ENCODE measurements around the gene ARNT2. TPM values are rescaled to one million over a fixed set of nuclear protein-coding genes. Genes with fewer than 3 reads are reported as not detected.

The ARNT2 gene
- total RNA-seq, 1 experiment from 2014 or later, result 7.0 TPM

DNA sequence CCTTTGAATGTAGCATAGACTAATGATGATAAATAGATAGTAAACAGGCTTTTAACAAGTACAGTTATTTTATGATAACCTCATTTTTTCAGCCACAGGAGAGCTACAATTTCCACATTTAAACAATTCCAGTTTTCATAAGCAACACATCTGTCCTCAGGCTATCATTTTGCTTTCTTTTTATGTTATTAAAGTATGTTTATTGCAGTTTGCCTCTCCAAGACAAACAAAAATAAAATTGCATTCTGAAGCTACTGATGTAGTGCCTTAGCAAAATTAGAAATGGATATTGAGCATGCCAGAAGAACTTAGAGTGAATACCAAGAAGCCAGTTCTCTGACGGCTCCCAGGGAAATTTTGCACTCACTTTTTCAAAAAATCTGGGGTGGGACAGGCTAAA, 150.4 kb downstream of the ARNT2 start:
- DNase-seq (ENCODE audit: low spot score), result no peak
- Mint-ChIP-seq H3K4me3 (no peak overlapping the region), H3K27me3 (ENCODE audit: low read depth) (no peaks in the 10 kb centered on the region), H3K4me1 (peaks cover 3% of the 10 kb centered on the region), H3K9me3 (no peaks in the 10 kb centered on the region), H3K27ac (no peak overlapping the region), H3K36me3 (no peaks in the 10 kb centered on the region)
- ChIA-PET POLR2A (no interaction called here), CTCF (interaction anchor here (1.3 kb wide), 1 partner anchor 280 kb away, joined by 3 read pairs; no protein-coding TSS in a partner anchor)
- no peak for ATAC-seq
- no peak for TF ChIP-seq SMAD3 (CRISPR knock-in tag; IDR thresholded peaks at IDR 0.05; ENCODE audit: borderline replicate concordance)
- TF ChIP-seq E2F5 (CRISPR knock-in tag; IDR thresholded peaks at IDR 0.05), result no peak
- TF ChIP-seq ZNF416 (CRISPR knock-in tag; IDR thresholded peaks at IDR 0.05), result no peak
- TF ChIP-seq TEAD4 (CRISPR knock-in tag; IDR thresholded peaks at IDR 0.05), result no peak
- no peak for TF ChIP-seq ZSCAN18 (CRISPR knock-in tag; IDR thresholded peaks at IDR 0.05)
- TF ChIP-seq JAZF1 (CRISPR knock-in tag; IDR thresholded peaks at IDR 0.05), result no peak
- TF ChIP-seq ERG (CRISPR knock-in tag; IDR thresholded peaks at IDR 0.05), result no peak
- TF ChIP-seq MYBL2 (CRISPR knock-in tag; IDR thresholded peaks at IDR 0.05), result no peak
- TF ChIP-seq IRF1 (CRISPR knock-in tag; IDR thresholded peaks at IDR 0.05), result no peak
- no peak for TF ChIP-seq NR2C2 (CRISPR knock-in tag; IDR thresholded peaks at IDR 0.05)
- no peak for TF ChIP-seq NFE2L1 (CRISPR knock-in tag; IDR thresholded peaks at IDR 0.05)
- no peak for TF ChIP-seq NFYB (CRISPR knock-in tag; conservative IDR thresholded peaks at IDR 0.05; ENCODE audit: low read depth)
- TF ChIP-seq, protein P1, sequence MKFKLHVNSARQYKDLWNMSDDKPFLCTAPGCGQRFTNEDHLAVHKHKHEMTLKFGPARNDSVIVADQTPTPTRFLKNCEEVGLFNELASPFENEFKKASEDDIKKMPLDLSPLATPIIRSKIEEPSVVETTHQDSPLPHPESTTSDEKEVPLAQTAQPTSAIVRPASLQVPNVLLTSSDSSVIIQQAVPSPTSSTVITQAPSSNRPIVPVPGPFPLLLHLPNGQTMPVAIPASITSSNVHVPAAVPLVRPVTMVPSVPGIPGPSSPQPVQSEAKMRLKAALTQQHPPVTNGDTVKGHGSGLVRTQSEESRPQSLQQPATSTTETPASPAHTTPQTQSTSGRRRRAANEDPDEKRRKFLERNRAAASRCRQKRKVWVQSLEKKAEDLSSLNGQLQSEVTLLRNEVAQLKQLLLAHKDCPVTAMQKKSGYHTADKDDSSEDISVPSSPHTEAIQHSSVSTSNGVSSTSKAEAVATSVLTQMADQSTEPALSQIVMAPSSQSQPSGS (CRISPR knock-in tag; IDR thresholded peaks at IDR 0.05; ENCODE audit: borderline replicate concordance, low read depth), result no peak
- TF ChIP-seq, protein P2, sequence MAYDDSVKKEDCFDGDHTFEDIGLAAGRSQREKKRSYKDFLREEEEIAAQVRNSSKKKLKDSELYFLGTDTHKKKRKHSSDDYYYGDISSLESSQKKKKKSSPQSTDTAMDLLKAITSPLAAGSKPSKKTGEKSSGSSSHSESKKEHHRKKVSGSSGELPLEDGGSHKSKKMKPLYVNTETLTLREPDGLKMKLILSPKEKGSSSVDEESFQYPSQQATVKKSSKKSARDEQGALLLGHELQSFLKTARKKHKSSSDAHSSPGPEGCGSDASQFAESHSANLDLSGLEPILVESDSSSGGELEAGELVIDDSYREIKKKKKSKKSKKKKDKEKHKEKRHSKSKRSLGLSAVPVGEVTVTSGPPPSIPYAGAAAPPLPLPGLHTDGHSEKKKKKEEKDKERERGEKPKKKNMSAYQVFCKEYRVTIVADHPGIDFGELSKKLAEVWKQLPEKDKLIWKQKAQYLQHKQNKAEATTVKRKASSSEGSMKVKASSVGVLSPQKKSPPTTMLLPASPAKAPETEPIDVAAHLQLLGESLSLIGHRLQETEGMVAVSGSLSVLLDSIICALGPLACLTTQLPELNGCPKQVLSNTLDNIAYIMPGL (CRISPR knock-in tag; IDR thresholded peaks at IDR 0.05), result no peak
- TF ChIP-seq, protein P3, sequence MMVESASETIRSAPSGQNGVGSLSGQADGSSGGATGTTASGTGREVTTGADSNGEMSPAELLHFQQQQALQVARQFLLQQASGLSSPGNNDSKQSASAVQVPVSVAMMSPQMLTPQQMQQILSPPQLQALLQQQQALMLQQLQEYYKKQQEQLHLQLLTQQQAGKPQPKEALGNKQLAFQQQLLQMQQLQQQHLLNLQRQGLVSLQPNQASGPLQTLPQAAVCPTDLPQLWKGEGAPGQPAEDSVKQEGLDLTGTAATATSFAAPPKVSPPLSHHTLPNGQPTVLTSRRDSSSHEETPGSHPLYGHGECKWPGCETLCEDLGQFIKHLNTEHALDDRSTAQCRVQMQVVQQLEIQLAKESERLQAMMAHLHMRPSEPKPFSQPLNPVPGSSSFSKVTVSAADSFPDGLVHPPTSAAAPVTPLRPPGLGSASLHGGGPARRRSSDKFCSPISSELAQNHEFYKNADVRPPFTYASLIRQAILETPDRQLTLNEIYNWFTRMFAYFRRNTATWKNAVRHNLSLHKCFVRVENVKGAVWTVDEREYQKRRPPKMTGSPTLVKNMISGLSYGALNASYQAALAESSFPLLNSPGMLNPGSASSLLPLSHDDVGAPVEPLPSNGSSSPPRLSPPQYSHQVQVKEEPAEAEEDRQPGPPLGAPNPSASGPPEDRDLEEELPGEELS (CRISPR knock-in tag; IDR thresholded peaks at IDR 0.05), result no peak
- TF ChIP-seq ZNF138 (CRISPR knock-in tag; conservative IDR thresholded peaks at IDR 0.05), result no peak
- TF ChIP-seq NFATC4 (CRISPR knock-in tag; IDR thresholded peaks at IDR 0.05), result no peak
- no peak for TF ChIP-seq ETV6 (CRISPR knock-in tag; IDR thresholded peaks at IDR 0.05)
- TF ChIP-seq CTCF (IDR thresholded peaks at IDR 0.05), result no peak
- no peak for TF ChIP-seq NR1H2 (CRISPR knock-in tag; IDR thresholded peaks at IDR 0.05)
